ENCODE data around the gene SMIM22. TPM values are rescaled to one million over a fixed set of nuclear protein-coding genes. Genes with fewer than 3 reads are reported as not detected.

The SMIM22 gene
- total RNA-seq, 3 donors from 2014 or later: 208 to 573 (median 395) TPM

DNA sequence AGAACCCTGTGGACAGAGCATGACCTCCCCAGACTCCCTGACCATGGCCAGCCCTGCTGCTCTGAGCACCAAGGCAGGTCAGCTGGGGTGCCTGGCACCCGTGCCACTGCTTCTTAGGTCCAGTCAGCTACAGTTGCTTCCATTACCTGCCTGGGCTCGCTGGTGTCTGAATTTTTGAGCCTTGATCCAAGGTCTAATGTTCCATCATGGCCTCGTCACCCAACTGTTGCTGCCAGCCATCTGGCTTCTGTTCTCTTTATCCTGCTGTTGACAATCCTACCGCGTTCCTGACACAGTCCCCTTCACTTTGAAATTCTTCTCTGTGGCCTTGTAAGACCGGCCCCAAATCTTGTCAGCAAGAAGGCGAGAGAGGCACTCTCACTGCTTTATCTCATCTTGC lies 35.2 kb downstream of the SMIM22 start:
- peaks cover 24% of the 10 kb centered on the region for H3K4me1 ChIP-seq (ENCODE audit: low read depth)
- H3K36me3 ChIP-seq (ENCODE audit: low read depth): peaks cover 7% of the 10 kb centered on the region
- H3K4me3 ChIP-seq: no peak overlapping the region
- TF ChIP-seq, protein P1, sequence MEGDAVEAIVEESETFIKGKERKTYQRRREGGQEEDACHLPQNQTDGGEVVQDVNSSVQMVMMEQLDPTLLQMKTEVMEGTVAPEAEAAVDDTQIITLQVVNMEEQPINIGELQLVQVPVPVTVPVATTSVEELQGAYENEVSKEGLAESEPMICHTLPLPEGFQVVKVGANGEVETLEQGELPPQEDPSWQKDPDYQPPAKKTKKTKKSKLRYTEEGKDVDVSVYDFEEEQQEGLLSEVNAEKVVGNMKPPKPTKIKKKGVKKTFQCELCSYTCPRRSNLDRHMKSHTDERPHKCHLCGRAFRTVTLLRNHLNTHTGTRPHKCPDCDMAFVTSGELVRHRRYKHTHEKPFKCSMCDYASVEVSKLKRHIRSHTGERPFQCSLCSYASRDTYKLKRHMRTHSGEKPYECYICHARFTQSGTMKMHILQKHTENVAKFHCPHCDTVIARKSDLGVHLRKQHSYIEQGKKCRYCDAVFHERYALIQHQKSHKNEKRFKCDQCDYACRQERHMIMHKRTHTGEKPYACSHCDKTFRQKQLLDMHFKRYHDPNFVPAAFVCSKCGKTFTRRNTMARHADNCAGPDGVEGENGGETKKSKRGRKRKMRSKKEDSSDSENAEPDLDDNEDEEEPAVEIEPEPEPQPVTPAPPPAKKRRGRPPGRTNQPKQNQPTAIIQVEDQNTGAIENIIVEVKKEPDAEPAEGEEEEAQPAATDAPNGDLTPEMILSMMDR (IDR thresholded peaks at IDR 0.05): no peak
- DNase-seq (no peak), ATAC-seq (no peak)
- no peaks in the 10 kb centered on the region for H3K9me3 ChIP-seq
- intact Hi-C loops (cut with DNase I, micrococcal nuclease): no loop called here

DNA sequence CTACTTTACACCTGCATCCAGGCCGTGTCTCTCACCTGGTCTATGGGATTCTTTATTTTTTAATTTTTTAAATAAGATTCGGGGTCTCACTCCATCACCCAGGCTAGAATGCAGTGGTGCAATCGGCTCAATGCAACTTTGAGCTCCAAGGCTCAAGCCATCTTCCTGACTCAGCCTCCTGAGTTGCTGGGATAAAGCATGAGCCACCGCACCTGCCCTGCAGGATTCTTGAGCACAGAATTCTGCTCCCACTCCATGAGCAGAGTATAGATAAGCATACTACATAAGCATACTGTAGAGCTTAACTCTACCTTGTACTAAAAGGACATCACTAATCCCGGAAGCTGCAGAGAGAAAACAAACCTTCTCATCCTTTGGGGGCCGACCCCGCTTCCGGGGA lies 36.4 kb downstream of the SMIM22 start:
- TF ChIP-seq, protein P1 (IDR thresholded peaks at IDR 0.05): no peak
- intact Hi-C loops (cut with DNase I, micrococcal nuclease): no loop called here
- peaks cover 5% of the 10 kb centered on the region for H3K36me3 ChIP-seq (ENCODE audit: low read depth)
- H3K9me3 ChIP-seq: no peaks in the 10 kb centered on the region
- ATAC-seq (no peak), DNase-seq (no peak)
- peaks cover 24% of the 10 kb centered on the region for H3K4me1 ChIP-seq (ENCODE audit: low read depth)
- H3K4me3 ChIP-seq: no peak overlapping the region

DNA sequence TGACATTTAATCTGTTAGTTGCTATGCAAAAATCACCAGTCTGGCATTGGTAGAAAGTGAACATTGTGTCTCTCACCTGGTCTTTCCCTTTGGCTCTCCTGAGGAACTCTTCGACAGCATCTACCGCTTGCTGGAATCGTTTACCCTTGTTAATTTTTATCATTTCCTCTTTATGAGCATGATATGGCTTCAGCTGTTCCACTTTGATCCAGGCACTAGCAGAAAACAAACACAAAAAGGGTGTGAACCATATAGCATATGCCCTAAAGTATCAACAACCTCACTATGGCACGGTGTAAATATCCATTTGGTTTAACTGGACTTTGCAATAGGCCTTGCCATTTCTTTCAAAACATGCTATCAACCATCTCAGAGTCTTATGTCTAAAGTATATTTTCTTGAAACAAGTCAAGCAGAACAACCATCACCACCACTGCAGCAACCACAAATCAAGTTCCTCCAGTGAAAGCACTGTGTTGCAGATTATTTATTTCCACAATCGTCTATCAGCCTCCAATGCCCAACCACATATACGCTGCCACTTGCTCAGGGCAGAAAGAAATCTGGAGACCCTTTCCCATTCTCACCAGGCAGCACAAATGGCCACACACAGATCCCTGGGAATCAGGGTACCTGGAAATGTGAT lies 37.7 kb downstream of the SMIM22 start:
- H3K4me3 ChIP-seq: no peak overlapping the region
- no peaks in the 10 kb centered on the region for H3K36me3 ChIP-seq (ENCODE audit: low read depth)
- DNase-seq: peak in 1 of 3 donors; percentile 58
- H3K9me3 ChIP-seq: no peaks in the 10 kb centered on the region
- peaks cover 24% of the 10 kb centered on the region for H3K4me1 ChIP-seq (ENCODE audit: low read depth)
- ATAC-seq: peak; percentile 88
- TF ChIP-seq, protein P1 (IDR thresholded peaks at IDR 0.05): no peak
- intact Hi-C loops (cut with DNase I, micrococcal nuclease): no loop called here

DNA sequence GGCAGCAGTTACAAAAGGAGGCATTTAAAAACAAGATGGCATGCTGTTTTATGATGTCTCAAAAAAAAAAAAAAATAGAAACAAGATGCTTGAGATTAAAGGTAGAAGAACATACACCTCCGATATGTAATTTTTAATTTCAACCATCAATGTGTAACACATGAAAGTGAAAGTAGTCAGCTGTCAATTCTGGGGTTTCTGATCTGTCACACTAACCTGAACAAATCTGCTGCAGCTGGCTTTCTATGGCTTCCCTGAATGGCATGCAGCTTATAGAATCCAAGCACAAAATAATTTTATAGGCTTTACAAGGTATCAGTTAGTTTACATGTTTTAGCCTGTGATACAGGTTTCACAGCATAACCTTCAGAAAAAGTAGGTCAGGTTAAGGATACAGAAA lies 38.4 kb downstream of the SMIM22 start:
- TF ChIP-seq, protein P1 (IDR thresholded peaks at IDR 0.05): no peak
- DNase-seq (no peak), ATAC-seq (no peak)
- no peak overlapping the region for H3K4me3 ChIP-seq
- intact Hi-C loops (cut with DNase I, micrococcal nuclease): no loop called here
- H3K36me3 ChIP-seq (ENCODE audit: low read depth): no peaks in the 10 kb centered on the region
- no peaks in the 10 kb centered on the region for H3K9me3 ChIP-seq
- peaks cover 20% of the 10 kb centered on the region for H3K4me1 ChIP-seq (ENCODE audit: low read depth)

DNA sequence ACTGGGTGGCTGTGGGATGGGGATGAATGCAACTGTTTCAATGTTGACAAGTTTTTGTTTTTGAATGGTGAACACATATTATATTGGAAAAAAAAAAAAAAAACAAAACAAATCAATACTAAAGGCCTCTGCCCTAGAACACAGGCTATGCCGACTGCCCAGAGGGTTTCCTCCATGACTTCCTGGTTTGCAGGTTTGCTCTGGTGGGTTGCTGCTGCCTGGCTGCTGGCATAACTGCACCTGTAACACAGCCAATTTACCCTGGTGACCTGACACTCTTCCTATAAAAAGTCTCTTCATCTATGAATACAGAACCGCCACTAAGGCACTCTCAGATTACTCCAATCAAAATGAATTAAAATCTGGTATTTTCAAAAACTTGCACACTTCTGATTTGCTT lies 41.6 kb downstream of the SMIM22 start:
- Histone ChIP-seq H3K9me3 (no peaks in the 10 kb centered on the region), H3K4me1 (ENCODE audit: low read depth) (peaks cover 12% of the 10 kb centered on the region), H3K36me3 (ENCODE audit: low read depth) (peaks cover 3% of the 10 kb centered on the region), H3K4me3 (no peak overlapping the region)
- DNase-seq (no peak), ATAC-seq (no peak)
- TF ChIP-seq, protein P1 (IDR thresholded peaks at IDR 0.05): no peak
- intact Hi-C loops (cut with DNase I, micrococcal nuclease): no loop called here
